SKM-1 treated with dmso at 0.1 percent for 144 hours (cell line): ENCODE data around the gene CRISPLD2.
A peak's percentile ranks its signal among the peaks of the same experiment; 100 is the strongest.

Experiments
- DNase-seq: peaks from one replicate; lab custom pipeline; 2025; ENCODE audit not compliant: unreplicated experiment; lab: John Stamatoyannopoulos, UW

Gene CRISPLD2

DNA sequence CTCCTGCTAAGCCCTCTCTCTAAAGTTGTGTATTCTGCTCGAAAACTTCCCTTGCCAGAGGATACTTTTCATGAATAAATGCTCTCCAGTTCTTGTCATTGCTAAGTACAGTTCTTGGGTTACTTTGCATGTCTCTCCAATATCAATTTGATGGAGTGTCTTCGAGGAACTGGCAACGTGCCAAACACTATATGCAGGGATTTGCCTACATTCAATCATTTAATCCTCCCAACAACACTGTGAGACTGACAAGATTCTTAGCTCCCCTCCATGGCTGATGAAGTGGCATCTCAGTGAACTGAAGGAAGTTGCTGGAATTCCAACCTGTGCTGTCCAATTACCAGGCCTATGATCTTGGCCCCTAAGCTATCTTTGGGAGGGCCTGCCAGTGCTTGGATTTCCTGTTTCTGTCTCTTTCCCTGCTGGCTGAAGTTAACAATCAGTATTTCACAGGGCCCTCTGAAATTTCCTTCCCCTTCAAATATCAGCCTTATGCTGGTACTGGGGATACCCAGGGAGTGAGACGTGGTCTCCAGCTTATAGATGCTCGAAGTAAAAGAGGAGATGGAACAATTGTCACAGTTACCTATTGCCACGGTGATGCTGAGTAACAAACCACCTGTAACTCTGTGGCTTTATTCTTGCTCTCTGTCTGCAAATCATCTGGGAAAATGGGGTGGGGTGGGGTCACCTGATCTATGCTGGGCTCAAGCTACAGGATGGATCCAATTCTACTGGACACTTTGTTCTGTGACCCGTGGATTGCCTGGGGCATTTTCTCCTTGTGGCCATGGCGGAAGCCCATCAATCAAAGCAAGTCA, 19.4 kb upstream of the CRISPLD2 start:
- no peak for DNase-seq

DNA sequence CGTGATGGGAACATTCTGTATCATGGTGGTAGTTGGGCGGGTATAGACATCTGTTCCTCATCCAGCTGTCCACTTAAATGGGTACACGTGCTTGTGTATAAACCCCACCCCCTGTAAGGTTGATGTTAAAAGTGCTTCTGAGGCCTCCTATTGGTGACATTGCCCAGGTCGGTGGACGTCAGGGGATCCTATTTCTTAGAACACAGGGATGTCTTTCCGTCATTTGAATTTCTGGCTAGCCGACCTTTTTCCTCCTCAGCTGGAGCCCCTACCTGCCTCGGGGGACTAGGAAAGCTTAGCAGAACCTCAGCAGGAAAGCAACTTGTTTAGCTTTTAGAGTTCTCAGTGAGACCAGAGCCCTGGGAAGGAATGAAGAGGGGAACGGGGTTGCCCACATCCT, 16.6 kb upstream of the CRISPLD2 start:
- no peak for DNase-seq

DNA sequence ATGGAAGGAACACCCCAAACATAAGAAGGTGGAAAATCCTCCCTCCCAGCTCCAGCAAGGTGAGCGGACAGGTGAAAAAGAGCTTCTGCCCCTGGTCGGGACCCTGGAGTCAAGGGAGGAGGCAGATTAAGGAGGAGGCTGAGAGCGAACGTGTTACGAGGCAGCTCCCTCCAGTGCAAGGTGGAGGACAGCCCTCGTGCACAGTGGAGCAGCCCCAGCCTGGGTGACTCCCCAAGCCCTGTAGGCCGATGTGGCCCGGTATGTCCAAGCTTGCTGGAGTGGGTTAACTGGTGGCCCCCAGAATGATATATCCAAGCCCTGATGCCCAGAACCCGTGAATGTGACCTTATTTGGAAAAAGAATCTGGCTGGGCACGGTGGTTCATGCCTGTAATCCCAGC, 15.5 kb upstream of the CRISPLD2 start:
- no peak for DNase-seq

DNA sequence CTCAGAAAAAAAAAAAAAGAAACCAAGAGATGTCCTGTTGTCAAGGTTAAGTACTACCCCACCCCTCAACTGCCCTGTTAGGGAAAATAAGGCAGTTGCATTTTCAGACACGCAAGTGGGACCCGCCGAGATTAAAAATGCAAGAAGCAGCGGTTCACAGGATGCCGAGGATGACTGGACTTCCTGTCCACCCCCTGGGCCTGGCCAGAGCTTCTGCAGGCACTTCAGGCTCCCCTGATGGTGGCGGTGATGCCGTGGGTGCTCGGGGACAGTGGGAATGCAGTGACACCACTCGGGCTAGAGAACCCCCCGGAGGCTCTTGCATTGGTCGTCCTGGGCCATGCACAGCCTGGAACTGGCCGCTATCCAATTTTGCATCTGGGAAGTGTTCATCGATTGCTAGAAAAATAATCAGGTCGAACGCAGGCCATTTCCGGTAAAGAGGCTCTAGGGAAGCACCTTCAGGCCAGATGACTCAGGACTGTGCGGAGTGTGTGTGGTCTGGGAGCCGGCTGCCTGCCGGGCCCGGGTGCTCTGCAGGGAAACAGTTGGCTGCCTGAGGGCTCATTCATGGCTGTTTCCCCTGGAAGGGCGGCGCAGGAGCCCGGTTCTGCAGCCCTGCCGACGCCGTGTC, 13.4 kb upstream of the CRISPLD2 start:
- peak; percentile 95 for DNase-seq

DNA sequence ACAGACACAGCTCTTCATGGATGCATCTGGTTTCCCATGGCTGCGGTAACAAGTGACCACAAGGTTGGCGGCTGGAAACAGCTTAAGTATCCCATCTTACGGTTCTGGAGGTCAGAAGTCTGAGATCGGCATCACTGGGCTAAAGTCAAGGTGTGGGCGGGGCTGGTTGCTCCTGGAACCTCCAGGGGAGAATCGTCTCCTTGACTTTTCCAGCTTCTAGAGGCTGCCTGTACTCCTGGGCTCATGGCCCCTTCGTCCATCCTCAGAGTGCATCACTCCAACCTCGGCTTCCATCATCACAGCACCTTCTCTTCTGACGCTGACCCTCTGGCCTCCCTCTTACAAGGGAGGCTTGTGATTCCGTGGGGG, 12.9 kb upstream of the CRISPLD2 start:
- no peak for DNase-seq

DNA sequence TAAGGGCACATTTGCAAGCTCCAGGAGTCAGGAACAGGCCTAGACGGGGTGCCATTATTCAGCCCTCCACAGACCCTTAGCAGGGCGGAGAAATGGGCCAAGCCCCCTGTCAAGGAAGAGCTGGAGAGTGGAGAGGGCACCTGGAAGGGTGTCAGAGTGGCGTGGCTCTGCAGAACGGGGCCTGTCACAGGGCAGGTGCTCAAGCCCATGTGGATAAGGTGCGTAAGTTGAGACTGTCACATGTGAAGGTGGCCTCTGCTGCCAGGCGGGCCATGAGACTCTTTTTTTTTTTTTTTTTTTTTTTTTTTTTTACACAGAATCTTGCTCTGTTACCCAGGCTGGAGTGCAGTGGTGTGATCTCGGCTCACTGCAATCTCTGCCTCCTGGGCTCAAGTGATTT, 12.0 kb upstream of the CRISPLD2 start:
- DNase-seq, result no peak

DNA sequence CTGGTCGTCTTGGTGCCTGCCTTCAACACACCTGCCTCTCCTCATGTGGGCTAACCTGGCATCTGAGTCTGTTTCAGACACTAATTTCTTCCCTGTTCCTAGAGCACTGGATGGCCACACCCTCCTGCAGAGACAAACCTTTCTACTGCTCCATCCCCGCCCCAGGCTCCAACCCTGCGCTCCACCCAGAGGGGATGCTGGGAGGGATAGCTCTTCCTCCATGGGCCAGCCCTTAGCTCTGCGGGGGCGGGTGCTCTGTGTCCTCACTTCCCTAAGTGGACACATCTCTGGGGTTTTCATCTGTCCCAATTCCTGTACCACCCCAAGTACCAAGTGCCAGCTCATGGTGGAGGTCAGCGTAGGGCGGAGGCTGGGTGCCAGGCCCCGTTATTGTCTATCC, 11.0 kb upstream of the CRISPLD2 start:
- DNase-seq, result no peak

DNA sequence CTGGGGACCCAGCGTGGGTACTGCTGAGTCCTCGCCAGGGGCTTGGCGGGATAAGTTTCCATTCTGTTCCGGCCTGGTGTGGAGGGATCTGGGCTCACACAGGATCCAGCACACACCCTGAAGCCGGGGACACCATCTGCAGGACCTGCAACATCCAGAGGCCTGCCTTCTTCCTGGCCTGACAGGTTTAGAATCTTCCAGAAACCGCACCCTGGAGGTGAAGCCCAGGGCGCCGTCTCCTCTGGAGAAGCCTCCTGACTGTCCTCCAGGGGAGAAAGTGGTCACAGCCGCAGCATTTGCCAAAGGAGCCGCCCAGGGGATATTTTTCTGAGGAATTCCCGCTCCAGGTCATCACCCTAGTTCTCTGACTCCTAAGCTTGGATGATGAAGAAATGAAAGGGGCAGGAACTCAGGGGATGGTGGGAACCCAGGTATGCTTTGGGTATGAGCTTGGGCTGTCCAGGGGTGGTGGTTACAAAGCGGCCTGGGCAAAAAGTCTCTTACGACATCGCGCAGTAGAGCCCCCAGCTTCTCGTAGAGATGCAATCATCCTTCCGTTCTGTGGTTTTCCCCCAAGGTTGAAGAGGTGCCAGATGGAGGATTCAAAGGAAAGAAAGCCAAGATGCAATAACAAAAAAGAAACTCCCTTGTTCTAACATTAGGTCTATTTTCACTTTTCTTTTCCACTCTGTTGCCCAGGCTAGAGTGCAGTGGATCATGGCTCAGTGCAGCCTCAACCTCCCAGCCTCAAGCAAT, 9.1 kb upstream of the CRISPLD2 start:
- DNase-seq, result peak; percentile 94

DNA sequence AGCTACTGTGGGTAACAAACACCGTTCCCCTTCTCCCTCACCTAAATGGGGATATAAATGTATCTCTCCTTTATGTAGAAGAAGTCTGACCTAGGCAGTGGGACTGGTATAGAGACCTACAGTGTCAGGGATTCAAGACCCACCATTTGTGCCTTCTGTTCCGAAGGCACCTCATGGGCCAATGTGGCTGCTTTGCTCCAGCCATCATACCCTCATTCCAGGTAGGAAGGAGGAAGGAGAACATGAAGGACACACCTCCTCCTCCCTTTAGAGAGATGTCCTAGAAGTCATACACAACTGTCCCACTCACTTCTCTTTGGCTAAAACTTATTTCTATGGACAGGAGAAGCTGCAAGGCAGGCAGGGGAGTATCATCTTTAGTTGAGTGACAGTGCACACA, 8.3 kb upstream of the CRISPLD2 start:
- no peak for DNase-seq

DNA sequence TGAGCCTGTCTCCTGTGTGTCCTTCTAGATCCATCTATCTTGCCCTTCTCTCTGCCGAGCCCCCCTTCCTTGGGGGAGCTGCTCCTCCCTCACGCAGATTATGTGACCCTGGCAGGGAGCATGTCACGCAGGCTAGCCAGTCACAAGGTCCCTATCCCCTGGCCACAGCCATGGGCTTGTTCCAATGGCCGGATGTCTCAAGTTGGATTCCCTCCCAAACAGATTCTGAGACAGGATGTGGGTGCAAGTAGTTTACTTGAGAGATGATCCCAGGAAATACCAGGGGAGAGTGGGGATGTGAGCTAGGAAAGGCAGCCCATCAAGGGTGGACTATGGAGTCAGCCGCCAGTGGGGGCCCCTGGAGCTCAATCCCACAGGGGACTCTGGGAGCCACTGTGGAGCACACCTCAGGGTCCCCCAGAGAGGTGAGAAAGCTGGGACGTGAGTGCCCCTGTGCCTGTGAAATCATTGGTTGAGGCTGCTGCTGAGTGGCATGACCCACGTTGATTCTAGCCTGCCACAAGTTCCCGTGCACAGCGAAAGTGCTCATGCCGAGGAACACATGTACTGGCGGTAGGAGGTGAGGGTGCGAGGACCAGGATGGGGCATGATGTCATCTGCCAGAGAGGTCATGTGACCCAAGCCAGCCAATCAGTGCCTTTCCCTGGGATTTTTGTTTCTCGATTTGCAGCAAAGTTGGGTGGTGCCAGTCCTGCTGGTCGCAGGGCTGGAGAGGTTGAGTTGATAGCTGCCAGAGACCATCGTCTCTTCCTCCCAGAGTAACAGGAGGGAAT, 6.4 kb upstream of the CRISPLD2 start:
- DNase-seq, result no peak

DNA sequence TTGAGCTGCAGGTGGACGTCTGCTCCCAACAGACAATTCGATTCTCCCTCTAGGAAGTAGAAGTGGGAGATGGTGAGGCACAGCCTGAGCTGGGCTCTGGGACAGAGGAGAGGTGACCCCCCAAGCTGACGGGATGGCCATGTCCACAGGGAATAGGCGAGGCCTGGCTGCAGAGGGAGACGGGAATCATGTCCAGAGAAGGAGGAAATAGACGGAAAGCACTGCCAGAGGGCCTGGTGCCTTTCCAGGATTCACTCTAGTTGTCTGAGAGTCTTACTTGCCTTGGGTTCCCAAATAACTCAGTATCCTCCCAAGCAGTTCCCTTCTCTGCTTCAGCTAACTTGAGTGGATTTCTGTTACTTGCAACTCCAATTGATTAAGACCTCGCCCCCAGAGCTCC, 4.3 kb upstream of the CRISPLD2 start:
- no peak for DNase-seq

DNA sequence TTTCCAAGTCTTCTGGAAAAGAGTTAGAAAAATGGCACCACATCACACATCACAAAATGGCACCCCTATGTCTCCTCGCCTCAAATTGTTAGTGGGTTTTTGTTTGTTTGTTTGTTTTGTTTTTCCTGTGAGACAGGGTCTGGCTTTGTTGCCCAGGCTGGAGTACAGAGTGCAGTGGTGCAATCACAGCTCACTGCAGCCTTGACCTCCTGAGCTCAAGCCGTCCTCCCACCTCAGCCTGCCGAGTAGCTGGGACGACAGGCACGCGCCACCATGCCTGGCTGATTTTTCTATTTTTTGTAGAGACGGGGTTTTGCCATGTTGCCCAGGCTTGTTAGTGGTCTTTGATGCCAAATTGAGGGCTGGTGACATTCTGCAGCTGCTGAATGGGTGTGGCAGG, 3.8 kb upstream of the CRISPLD2 start:
- DNase-seq, result no peak

DNA sequence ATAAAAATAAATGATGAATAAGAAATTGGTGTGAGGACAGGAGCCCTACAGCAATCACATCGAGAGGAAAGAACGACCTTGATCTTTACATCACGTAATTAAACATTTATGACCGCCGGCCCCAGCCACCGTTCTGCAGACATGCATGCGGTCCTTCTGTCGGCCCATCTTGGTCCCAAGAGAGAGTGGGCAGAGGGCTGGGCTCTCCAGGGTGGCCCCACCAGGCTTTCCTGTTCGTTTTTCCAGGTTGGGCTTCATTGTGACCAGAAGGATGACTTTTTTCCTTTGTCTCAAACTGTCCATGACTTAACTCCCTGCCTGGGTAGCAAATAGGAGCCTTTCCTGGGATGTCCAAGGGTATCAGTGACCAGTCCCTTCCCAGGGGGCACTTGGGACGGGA, 3.3 kb upstream of the CRISPLD2 start:
- DNase-seq, result no peak

DNA sequence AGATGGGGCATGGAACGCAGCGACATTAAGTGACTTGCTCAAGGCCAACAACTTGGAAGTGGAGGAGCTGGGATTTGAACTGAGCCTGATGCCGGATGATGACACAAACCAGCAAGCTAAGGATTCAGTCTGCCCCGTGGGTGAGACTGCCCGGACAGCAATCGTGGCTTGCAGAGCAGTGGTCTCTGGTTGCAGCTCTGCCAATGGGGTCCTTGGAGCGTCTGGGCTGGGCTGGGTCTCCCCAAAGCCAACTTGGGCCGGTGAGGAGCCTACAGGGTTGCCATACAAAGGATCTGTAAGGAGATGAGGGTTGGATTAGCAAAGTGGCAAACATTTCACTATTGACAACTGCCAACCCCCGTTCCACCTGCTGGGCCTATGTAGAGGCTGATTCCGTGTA, 2.6 kb upstream of the CRISPLD2 start:
- DNase-seq, result no peak

DNA sequence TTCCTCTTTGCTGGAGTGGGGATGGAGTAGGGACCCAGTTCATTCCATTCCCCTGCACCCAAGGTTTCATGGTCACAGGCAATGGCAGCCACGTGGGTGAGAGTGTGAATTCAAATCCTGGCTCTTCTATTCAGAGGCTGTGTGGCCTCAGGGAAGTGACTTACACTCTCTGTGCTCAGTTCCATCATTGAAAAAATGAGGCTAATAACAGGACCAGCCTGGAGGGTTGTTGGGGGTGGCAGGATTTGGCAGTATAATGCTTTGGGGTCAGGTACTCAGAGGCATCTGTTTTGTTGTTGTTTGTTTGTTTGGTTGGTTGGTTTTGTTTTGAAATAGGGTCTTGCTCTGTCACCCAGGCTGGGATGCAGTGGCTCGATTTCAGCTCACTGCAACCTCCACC, 2.2 kb upstream of the CRISPLD2 start:
- no peak for DNase-seq

DNA sequence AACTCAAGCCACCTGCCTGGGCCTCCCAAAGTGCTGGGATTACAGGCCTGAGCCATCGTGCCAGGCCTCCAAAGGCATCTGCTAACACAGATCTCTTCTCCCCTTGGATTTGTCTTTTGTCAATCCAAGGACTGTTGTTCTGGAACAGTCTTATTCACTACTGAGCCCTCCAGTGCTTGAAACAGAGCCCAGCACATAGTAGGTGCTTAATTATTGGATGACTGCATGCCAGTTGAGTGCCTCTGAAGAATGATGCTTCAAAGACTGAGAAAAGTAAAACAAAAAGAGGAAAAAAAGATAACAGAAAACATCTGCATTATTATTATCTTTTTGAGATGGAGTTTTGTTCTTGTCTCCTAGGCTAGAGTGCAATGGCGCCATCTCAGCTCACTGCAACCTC, 1.7 kb upstream of the CRISPLD2 start:
- no peak for DNase-seq

DNA sequence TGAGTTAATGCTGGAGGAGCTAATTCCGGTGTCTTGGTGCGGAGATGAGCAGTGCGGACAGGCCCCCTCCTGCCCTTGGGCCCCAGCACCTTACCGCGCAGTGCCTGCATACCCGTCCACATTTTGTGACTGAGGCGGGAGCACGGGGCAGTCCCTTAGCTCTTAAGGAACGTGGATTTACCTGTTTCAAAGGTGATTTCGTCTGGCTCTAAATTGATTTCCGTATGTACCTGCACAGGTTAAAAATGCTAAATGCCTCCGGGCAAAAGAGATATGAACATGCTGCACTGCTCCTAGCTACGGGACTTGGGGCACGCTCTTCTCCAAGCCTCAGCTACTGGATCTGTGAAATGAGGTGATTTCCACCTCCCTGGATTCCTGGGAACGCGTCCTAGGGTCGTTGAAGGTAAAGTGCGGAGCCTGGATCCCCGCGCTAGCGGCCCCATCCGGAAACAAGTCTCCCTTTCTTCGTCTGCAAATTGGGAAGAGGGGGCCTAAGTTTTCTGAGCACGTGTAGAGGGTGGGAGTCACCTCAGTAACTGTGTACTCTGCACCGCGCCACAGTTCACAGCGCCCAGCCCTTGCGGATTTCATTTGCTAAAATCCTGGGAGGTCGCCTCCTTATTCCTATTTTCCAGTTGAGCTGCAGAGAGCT, 669 bp upstream of the CRISPLD2 start:
- no peak for DNase-seq

DNA sequence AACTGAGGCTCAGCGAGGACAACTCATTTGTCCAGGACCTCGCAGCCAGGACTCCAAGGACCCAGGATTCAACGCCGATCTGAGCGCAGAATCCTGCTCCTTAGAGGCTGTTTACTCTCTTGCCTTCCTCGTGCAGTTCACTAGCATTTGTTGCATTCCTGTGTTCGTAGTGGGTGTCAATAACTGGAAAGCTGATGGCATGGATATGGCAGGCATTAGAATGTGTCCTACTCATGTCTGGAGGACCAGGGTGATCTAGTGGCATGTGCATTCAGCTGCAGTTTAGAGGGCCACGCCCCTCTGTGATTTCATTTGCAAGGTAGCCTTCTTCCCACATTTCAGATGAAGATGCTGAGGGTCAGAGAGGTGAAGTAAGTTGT, 510 bp downstream of the CRISPLD2 start:
- no peak for DNase-seq

DNA sequence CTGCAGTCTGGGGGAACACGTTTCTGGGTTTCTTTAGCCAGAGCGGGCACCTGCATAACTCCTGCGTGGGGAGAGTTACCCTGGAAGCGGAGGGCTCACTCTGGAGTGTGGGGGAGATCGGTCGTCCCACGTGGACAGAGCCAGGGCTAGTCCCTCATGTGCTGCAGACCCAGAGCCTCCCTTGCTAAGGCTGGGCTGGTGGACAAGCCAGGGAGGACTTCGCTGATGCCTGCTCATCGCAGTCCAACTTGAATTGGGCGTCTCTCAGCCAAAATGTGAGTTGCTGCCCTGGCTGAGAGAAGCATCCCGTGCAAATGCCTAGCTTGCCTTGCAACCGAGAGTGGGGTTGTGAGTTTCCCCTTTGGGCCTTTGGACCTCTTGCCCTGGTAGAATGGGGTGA, 986 bp downstream of the CRISPLD2 start:
- no peak for DNase-seq

DNA sequence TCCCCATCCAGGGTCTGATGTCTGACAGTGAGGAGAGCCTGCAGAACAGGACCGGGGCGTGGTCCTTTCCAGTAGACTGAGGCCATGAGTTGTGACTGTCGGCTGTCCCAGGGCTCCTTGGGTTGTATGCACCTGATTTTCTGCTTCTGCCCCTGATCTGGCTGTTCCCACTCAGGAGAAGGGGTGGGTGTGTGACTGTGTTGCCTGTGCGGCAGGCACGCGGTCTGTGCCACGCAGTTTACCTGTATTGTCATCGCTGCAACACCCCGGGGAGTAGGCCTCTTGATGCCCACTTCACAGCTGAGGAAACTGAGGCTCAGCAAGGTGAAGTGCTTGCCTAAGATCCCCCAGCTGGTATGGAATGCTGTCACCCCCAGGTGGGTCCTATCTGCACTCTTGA, 1.4 kb downstream of the CRISPLD2 start:
- no peak for DNase-seq
